ENCODE data around the gene PSMD14.

The PSMD14 gene

GRCh38 chr2:161370981-161371380 lies 62.8 kb downstream of the PSMD14 start:
- TF ChIP-seq CTCF (IDR thresholded peaks at IDR 0.05; ENCODE audit: insufficient read depth, missing control alignments): no peak
- FAIRE-seq (no peak), DNase-seq (ENCODE audit: insufficient read length, low spot score) (no peak)

GRCh38 chr2:161371869-161372268 lies 63.6 kb downstream of the PSMD14 start:
- DNase-seq (ENCODE audit: insufficient read length, low spot score): no peak
- no peak for FAIRE-seq
- TF ChIP-seq CTCF (IDR thresholded peaks at IDR 0.05; ENCODE audit: insufficient read depth, missing control alignments): no peak

- FAIRE-seq (peak; percentile 53), DNase-seq (ENCODE audit: insufficient read length, low spot score) (no peak)
- no peak for TF ChIP-seq CTCF (IDR thresholded peaks at IDR 0.05; ENCODE audit: insufficient read depth, missing control alignments)
Measured at GRCh38 chr2:161373942-161374341, 65.7 kb downstream of the PSMD14 start.

GRCh38 chr2:161374446-161374845 lies 66.2 kb downstream of the PSMD14 start:
- FAIRE-seq (no peak), DNase-seq (ENCODE audit: insufficient read length, low spot score) (no peak)
- no peak for TF ChIP-seq CTCF (IDR thresholded peaks at IDR 0.05; ENCODE audit: insufficient read depth, missing control alignments)

GRCh38 chr2:161379740-161380139 lies 71.5 kb downstream of the PSMD14 start:
- no peak for TF ChIP-seq CTCF (IDR thresholded peaks at IDR 0.05; ENCODE audit: insufficient read depth, missing control alignments)
- DNase-seq (ENCODE audit: insufficient read length, low spot score) (no peak), FAIRE-seq (no peak)

GRCh38 chr2:161381546-161381945 lies 73.3 kb downstream of the PSMD14 start:
- no peak for TF ChIP-seq CTCF (IDR thresholded peaks at IDR 0.05; ENCODE audit: insufficient read depth, missing control alignments)
- FAIRE-seq (no peak), DNase-seq (ENCODE audit: insufficient read length, low spot score) (no peak)

GRCh38 chr2:161382747-161383146 lies 74.5 kb downstream of the PSMD14 start:
- no peak for TF ChIP-seq CTCF (IDR thresholded peaks at IDR 0.05; ENCODE audit: insufficient read depth, missing control alignments)
- DNase-seq (ENCODE audit: insufficient read length, low spot score) (no peak), FAIRE-seq (peak; percentile 29)
